ENCODE results near the gene ATP1B3.

DNA sequence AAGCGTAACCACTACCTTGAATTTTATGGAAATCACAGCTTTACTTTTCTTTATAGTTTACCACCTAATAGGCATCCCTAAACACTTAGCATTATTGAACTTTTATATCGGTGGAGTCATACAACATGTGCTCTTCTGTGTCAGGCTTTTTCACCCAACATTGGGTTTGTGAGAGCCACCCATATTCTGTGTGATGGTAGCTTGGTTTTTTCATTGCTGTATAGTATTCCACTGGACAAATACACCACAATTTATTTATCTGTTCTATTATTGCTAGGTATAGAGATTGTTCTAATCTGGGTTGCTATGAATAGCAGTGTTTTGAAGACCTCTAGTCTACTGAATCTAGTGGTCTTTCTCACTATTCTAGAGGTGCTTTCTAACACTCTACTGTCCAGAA lies 31.6 kb upstream of the ATP1B3 start:
- no peak for TF ChIP-seq STAT3 (IDR thresholded peaks at IDR 0.05; ENCODE audit: low read depth, low read length)
- no peak for TF ChIP-seq ETV6 (conservative IDR thresholded peaks at IDR 0.05 in 1 of 2, IDR thresholded peaks at IDR 0.05 in 1 of 2; ENCODE audit: borderline replicate concordance in 1 of 2, low read depth in 1 of 2)

Measured in GM12878 (cell line).